ENCODE results near the gene MMD2.

DNA sequence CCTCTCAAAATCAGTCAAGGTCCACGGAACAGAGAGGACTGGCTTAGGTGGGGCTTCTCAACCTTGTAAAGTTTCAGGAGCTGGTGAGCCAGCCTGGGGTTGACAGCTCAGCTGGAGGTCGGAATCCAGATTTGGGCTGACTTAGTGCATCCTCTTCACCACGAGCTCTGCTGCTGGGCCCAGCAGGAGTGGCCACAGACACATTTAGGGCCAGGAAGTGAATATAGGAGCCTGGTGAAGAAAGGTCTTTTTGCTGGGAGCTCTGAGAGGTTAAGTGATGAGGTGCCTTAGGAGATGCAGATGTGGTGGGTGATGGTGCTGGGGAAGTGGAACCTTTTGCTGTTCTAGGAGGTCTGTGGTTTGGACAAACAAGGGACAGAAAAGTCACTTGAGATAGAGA is 39.3 kb upstream of the MMD2 start:
- no peak for TF ChIP-seq GABPA (IDR thresholded peaks at IDR 0.05; ENCODE audit: borderline replicate concordance, insufficient read depth, low read length)
- TF ChIP-seq RAD21 (IDR thresholded peaks at IDR 0.05 in 1 of 2, conservative IDR thresholded peaks at IDR 0.05 in 1 of 2; ENCODE audit: low read depth in 2 of 2, low read length in 2 of 2): no peak

Measured in H1 (cell line).